ENCODE data around the gene PLCB1. TPM values are rescaled to one million over a fixed set of nuclear protein-coding genes. Genes with fewer than 3 reads are reported as not detected.
"Not testable (repeated sequence)": the region's sequence is repeated elsewhere in the genome, so short reads cannot be mapped to it uniquely, and the experiment has no call there.

The PLCB1 gene
- total and polyA plus RNA-seq, 10 of the 15 experiments (the other 5 are each of a cell fraction or from before 2014, with no cell fraction given): 0.05 to 5.3 (median 0.17) TPM; not detected in 1

- SMC1A ChIA-PET (ENCODE audit: uncharacterized antibody, unreplicated experiment); H3K79me2 ChIP-seq (ENCODE audit: control insufficient read depth, insufficient read depth, low read length); H4K20me1 ChIP-seq (ENCODE audit: control insufficient read depth, insufficient read depth); intact Hi-C loops (cut with micrococcal nuclease; ENCODE audit: unreplicated experiment); in situ Hi-C loops (cut with MboI); H3K4me3 ChIP-seq; H3K9me3 ChIP-seq (replicated peaks; ENCODE audit: control insufficient read depth, insufficient read depth, low read length); FAIRE-seq; H3K27ac ChIP-seq (ENCODE audit: control insufficient read depth, insufficient read depth); RAD21 ChIA-PET (ENCODE audit: unreplicated experiment); ATAC-seq; CTCF ChIA-PET; H2AFZ ChIP-seq (ENCODE audit: control insufficient read depth, low read depth, low read length); H3K4me1 ChIP-seq (ENCODE audit: control insufficient read depth, insufficient read depth, low read length); H3K4me2 ChIP-seq (ENCODE audit: control insufficient read depth, insufficient read depth); H3K9ac ChIP-seq (ENCODE audit: control insufficient read depth, insufficient read depth, low read length); BruUV-seq (replicated peaks); DNase-seq (ENCODE audit: low read depth, low spot score); H3K36me3 ChIP-seq (ENCODE audit: control insufficient read depth in 2 of 2, insufficient read depth in 2 of 2, low read length in 1 of 2); H3K27me3 ChIP-seq (replicated peaks in 1 of 2; ENCODE audit: control insufficient read depth in 2 of 2, insufficient read depth in 2 of 2, low read length in 1 of 2); POLR2A ChIA-PET: not testable (repeated sequence)
- WGBS (ENCODE audit: insufficient coverage, insufficient replicate concordance, low lambda C conversion rate, missing lambda C conversion rate): 25% methylated on average over 1 of the region's 1 CpG
Measured at GRCh38 chr20:8379125-8379524, 247.1 kb downstream of the PLCB1 start.

GRCh38 chr20:8385247-8385646 is 253.2 kb downstream of the PLCB1 start:
- no peak overlapping the region for H3K27ac ChIP-seq (ENCODE audit: control insufficient read depth, insufficient read depth)
- DNase-seq (ENCODE audit: low read depth, low spot score): no peak
- H3K9ac ChIP-seq (ENCODE audit: control insufficient read depth, insufficient read depth, low read length): no peak overlapping the region
- H3K79me2 ChIP-seq (ENCODE audit: control insufficient read depth, insufficient read depth, low read length): no peaks in the 10 kb centered on the region
- H3K36me3 ChIP-seq (ENCODE audit: control insufficient read depth in 2 of 2, insufficient read depth in 2 of 2, low read length in 1 of 2): no peaks in the 10 kb centered on the region
- no peak overlapping the region for H2AFZ ChIP-seq (ENCODE audit: control insufficient read depth, low read depth, low read length)
- SMC1A ChIA-PET (ENCODE audit: uncharacterized antibody, unreplicated experiment): no interaction called here
- intact Hi-C loops (cut with micrococcal nuclease; ENCODE audit: unreplicated experiment): loop anchor here (5.0 to 10.0 kb wide), 2 partner anchors 337 to 450 kb away; no protein-coding TSS in a partner anchor
- no peak for ATAC-seq
- RAD21 ChIA-PET (ENCODE audit: unreplicated experiment): interaction anchor here (2.1 kb wide), 1 partner anchor 449 kb away, joined by 5 read pairs; no protein-coding TSS in a partner anchor
- CTCF ChIA-PET: interaction anchor here (1.1 to 2.1 kb wide), 2 partner anchors 254 to 336 kb away, joined by 3 to 6 read pairs; partner anchors contain the start of gene PLCB1
- H3K4me3 ChIP-seq: no peak overlapping the region
- H3K9me3 ChIP-seq (replicated peaks; ENCODE audit: control insufficient read depth, insufficient read depth, low read length): no peaks in the 10 kb centered on the region
- POLR2A ChIA-PET: no interaction called here
- 4% methylated on average over 3 of the region's 3 CpGs for WGBS (ENCODE audit: insufficient coverage, insufficient replicate concordance, low lambda C conversion rate, missing lambda C conversion rate)
- no peaks in the 10 kb centered on the region for H3K27me3 ChIP-seq (replicated peaks in 1 of 2; ENCODE audit: control insufficient read depth in 2 of 2, insufficient read depth in 2 of 2, low read length in 1 of 2)
- in situ Hi-C loops (cut with MboI): loop anchor here (10.0 kb wide), 1 partner anchor 250 kb away; the partner anchor contains the start of gene PLCB1
- no peaks in the 10 kb centered on the region for H4K20me1 ChIP-seq (ENCODE audit: control insufficient read depth, insufficient read depth)
- no TSS peak for BruUV-seq (replicated peaks)
- FAIRE-seq: no peak
- H3K4me2 ChIP-seq (ENCODE audit: control insufficient read depth, insufficient read depth): no peak overlapping the region
- H3K4me1 ChIP-seq (ENCODE audit: control insufficient read depth, insufficient read depth, low read length): no peaks in the 10 kb centered on the region
- no peak for TF ChIP-seq EP300 (IDR thresholded peaks at IDR 0.05; ENCODE audit: borderline replicate concordance in 1 of 2, control insufficient read depth in 1 of 2, low read depth in 2 of 2, low read length in 2 of 2)
- no peak for TF ChIP-seq YBX1 (IDR thresholded peaks at IDR 0.05)
- TF ChIP-seq SPI1 (IDR thresholded peaks at IDR 0.05; ENCODE audit: borderline replicate concordance, insufficient read depth, low read depth, low read length): no peak
- no peak for TF ChIP-seq MXI1 (IDR thresholded peaks at IDR 0.05; ENCODE audit: low read depth, low read length)
- no peak for TF ChIP-seq MLLT1 (IDR thresholded peaks at IDR 0.05)
- no peak for TF ChIP-seq IRF5 (IDR thresholded peaks at IDR 0.05; ENCODE audit: borderline replicate concordance)
- no peak for TF ChIP-seq SMC3 (IDR thresholded peaks at IDR 0.05; ENCODE audit: borderline replicate concordance, low read length)
- no peak for TF ChIP-seq TCF7 (IDR thresholded peaks at IDR 0.05; ENCODE audit: borderline replicate concordance)
- TF ChIP-seq ZBTB4 (CRISPR knock-in tag; IDR thresholded peaks at IDR 0.05): no peak
